ENCODE measurements around the gene SERPINC1.
"Not testable (repeated sequence)": the region's sequence is repeated elsewhere in the genome, so short reads cannot be mapped to it uniquely, and the experiment has no call there.

Gene SERPINC1

GRCh38 chr1:173862769-173863223, 54.3 kb downstream of the SERPINC1 start:
- no peak for DNase-seq

GRCh38 chr1:173862146-173862768, 54.9 kb downstream of the SERPINC1 start:
- DNase-seq: not testable (repeated sequence)

GRCh38 chr1:173861731-173862145, 55.4 kb downstream of the SERPINC1 start:
- DNase-seq: peak; percentile 21

GRCh38 chr1:173860065-173860464, 57.1 kb downstream of the SERPINC1 start:
- no peak for DNase-seq

- DNase-seq: not testable (repeated sequence)
Observed at GRCh38 chr1:173859547-173859946, 57.6 kb downstream of the SERPINC1 start.

GRCh38 chr1:173857363-173857917, 59.7 kb downstream of the SERPINC1 start:
- no peak for DNase-seq

- DNase-seq: no peak
Observed at GRCh38 chr1:173856903-173857302, 60.2 kb downstream of the SERPINC1 start.

GRCh38 chr1:173856014-173856413, 61.1 kb downstream of the SERPINC1 start:
- DNase-seq: no peak
